Naive thymus-derived CD8-positive, alpha-beta T cell (primary cell): ENCODE data around the gene FOXO6. TPM values are rescaled to one million over a fixed set of nuclear protein-coding genes. Genes with fewer than 3 reads are reported as not detected.
A peak's percentile ranks its signal among the peaks of the same experiment; 100 is the strongest.

Experiments
- ATAC-seq, 2 donors: fragments of 150-1000 bp; cut with Tn5 transposase in 1 of 2; sonication (Bioruptor Pico), chemical (Tn5 transposase) in 1 of 2; 1 replicate in 1 of 2; 2 replicates in 1 of 2; pipeline ENCODE4 v1.10.0; 2021; ENCODE audit warnings: mild to moderate bottlenecking in 2 of 2, moderate library complexity in 2 of 2
- POLR2A ChIA-PET: fragments of 350-600 bp; sonication (Branson Sonifier 250); formaldehyde crosslinking; loops from one replicate; lab custom pipeline; 2021; ENCODE audit warnings: antibody characterized with exemption; lab: Charles Lee
- DNase-seq, 10 donors: peaks; one replicate each; pipeline versions ENCODE4 v3.0.0 to v3.0.0-alpha.2; 2020 to 2022
- H3K27ac Mint-ChIP-seq, 10 donors: one replicate each; pipeline ENCODE4 v1.8.0; 2020 to 2022; ENCODE audit warnings: mild to moderate bottlenecking in 10 of 10, mixed read lengths in 10 of 10, moderate library complexity in 4 of 10, inconsistent platforms in 1 of 10
- H3K27me3 Mint-ChIP-seq, 5 donors: one replicate each; pipeline ENCODE4 v1.8.0; 2021 to 2022; ENCODE audit warnings: mixed read lengths in 5 of 5
- H3K36me3 Mint-ChIP-seq, 3 donors: one replicate each; pipeline ENCODE4 v1.8.0; 2020 to 2022; ENCODE audit warnings: mixed read lengths in 3 of 3, mild to moderate bottlenecking in 2 of 3, inconsistent platforms in 1 of 3
- H3K4me1 Mint-ChIP-seq, 4 donors: one replicate each; pipeline ENCODE4 v1.8.0; 2021 to 2022; ENCODE audit warnings: mixed read lengths in 4 of 4
- H3K4me3 Mint-ChIP-seq, 10 donors: one replicate each; pipeline ENCODE4 v1.8.0; 2020 to 2022; ENCODE audit warnings: mild to moderate bottlenecking in 10 of 10, mixed read lengths in 10 of 10, moderate library complexity in 6 of 10, inconsistent platforms in 1 of 10
- H3K9me3 Mint-ChIP-seq, 9 donors: one replicate each; pipeline ENCODE4 v1.8.0; 2020 to 2022; ENCODE audit warnings: mixed read lengths in 9 of 9, mild to moderate bottlenecking in 3 of 9, inconsistent platforms in 1 of 9, moderate library complexity in 1 of 9
- polyA plus RNA-seq, 3 donors: library from polyadenylated mRNA; unstranded; fragments of 300-500 nt; fragmentation: Illumina TruSeq; gene quantifications; one replicate each; pipeline ENCODE4 v1.2.3, GENCODE V29; 2021
- total RNA-seq, 8 experiments: library from RNA in 2 of 8; stranded (reverse) in 2 of 8; gene quantifications; one replicate each; pipeline ENCODE4 v1.2.3 and lab custom pipeline; 2021 to 2026

Gene FOXO6
- total and polyA plus RNA-seq, 5 experiments from 2014 or later: 0.19 TPM; not detected in 4

- H3K9me3 Mint-ChIP-seq: no peaks in the 10 kb centered on the region
- H3K4me3 Mint-ChIP-seq: no peak overlapping the region
- no peak for DNase-seq
- H3K27me3 Mint-ChIP-seq: peaks cover 18 to 60% (median 41%) of the 10 kb centered on the region in 5 donors
- H3K4me1 Mint-ChIP-seq: peaks cover 0 to under 1% (median 0%) of the 10 kb centered on the region in 4 donors
- no peak for ATAC-seq
- no peaks in the 10 kb centered on the region for H3K36me3 Mint-ChIP-seq
- POLR2A ChIA-PET: no interaction called here
- H3K27ac Mint-ChIP-seq: no peak overlapping the region
Observed at GRCh38 chr1:41374711-41375110, 13.5 kb downstream of the FOXO6 start.

DNA sequence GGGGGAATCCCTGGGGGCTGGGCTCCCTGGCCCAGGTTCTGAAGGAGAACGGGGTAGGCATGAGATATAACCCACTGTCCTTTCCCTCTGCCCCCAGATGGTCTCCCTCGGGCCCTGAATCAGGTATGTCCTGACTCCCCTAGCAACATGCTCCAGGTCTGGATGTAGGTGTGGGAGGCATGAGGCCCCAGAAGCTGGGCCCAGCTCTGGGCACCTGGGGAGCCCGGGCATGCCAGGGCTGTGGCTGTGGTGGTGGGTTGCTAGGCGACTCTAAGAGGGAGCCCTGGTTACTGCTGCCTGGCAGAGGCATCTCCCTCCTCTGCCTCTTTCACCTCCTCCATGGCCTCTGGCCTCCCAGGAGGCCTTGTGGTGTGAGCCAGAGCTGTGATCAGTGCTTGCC is 16.2 kb downstream of the FOXO6 start:
- Mint-ChIP-seq H3K27ac (no peak overlapping the region), H3K36me3 (no peaks in the 10 kb centered on the region), H3K4me3 (no peak overlapping the region), H3K27me3 (peaks cover 23 to 55% (median 34%) of the 10 kb centered on the region in 5 donors), H3K4me1 (peaks cover 0 to 11% (median 6%) of the 10 kb centered on the region in 4 donors), H3K9me3 (no peaks in the 10 kb centered on the region)
- no peak for ATAC-seq
- DNase-seq: no peak
- POLR2A ChIA-PET: no interaction called here

DNA sequence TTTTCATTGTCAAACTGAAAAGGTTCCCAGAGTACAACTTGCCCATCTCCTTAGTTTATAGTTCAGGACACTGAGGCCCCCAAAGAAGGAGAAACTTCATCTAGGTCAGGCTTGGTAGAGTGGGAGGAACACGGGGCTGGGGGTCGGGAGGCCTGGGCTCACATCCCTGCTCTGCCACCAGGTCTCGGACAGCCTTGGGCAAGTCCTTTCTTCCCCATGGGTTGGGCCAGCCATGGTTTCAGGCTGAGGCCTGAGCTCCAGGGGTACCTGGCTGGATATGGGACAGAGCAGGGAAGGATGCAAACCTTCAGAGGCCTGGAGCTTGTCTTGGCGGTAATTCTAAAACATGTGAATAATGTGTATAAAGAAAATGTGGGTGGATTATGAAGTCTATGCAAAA is 17.0 kb downstream of the FOXO6 start:
- H3K27me3 Mint-ChIP-seq: peaks cover 24 to 52% (median 33%) of the 10 kb centered on the region in 5 donors
- no peaks in the 10 kb centered on the region for H3K36me3 Mint-ChIP-seq
- peaks cover 0 to 1% (median 0%) of the 10 kb centered on the region in 9 donors for H3K9me3 Mint-ChIP-seq
- ATAC-seq (no peak), DNase-seq (no peak)
- POLR2A ChIA-PET: no interaction called here
- H3K4me3 Mint-ChIP-seq: no peak overlapping the region
- no peak overlapping the region for H3K27ac Mint-ChIP-seq
- peaks cover 3 to 14% (median 10%) of the 10 kb centered on the region in 4 donors for H3K4me1 Mint-ChIP-seq

GRCh38 chr1:41378999-41379737 is 17.9 kb downstream of the FOXO6 start:
- peaks cover 32 to 52% (median 40%) of the 10 kb centered on the region in 5 donors for H3K27me3 Mint-ChIP-seq

GRCh38 chr1:41379738-41380130 is 18.5 kb downstream of the FOXO6 start:
- POLR2A ChIA-PET: interaction anchor here (1.0 kb wide), 1 partner anchor 17 kb away, joined by 3 read pairs; no protein-coding TSS in a partner anchor
- H3K27ac Mint-ChIP-seq: peak overlapping the region in 1 of 10 donors; percentile 52
- no peaks in the 10 kb centered on the region for H3K36me3 Mint-ChIP-seq
- DNase-seq (no peak), ATAC-seq (no peak)
- H3K9me3 Mint-ChIP-seq: peaks cover 0 to 1% (median 0%) of the 10 kb centered on the region in 9 donors
- H3K4me1 Mint-ChIP-seq: peaks cover 7 to 19% (median 15%) of the 10 kb centered on the region in 4 donors
- peak overlapping the region in 5 of 10 donors; percentile 48 to 82 (median 62) for H3K4me3 Mint-ChIP-seq
- H3K27me3 Mint-ChIP-seq: peaks cover 36 to 56% (median 43%) of the 10 kb centered on the region in 5 donors

More at GRCh38 chr1:41378999-41379737, 17.9 kb downstream of the FOXO6 start:
- H3K27ac Mint-ChIP-seq: no peak overlapping the region
- peak overlapping the region in 1 of 10 donors; percentile 14 for H3K4me3 Mint-ChIP-seq
- POLR2A ChIA-PET: interaction anchor here (1.0 kb wide), 1 partner anchor 17 kb away, joined by 3 read pairs; no protein-coding TSS in a partner anchor
- DNase-seq (no peak), ATAC-seq (no peak)
- H3K4me1 Mint-ChIP-seq: peaks cover 7 to 19% (median 15%) of the 10 kb centered on the region in 4 donors
- H3K9me3 Mint-ChIP-seq: peaks cover 0 to 1% (median 0%) of the 10 kb centered on the region in 9 donors
- H3K36me3 Mint-ChIP-seq: no peaks in the 10 kb centered on the region

- peak overlapping the region; percentile 56 to 85 (median 66) for H3K4me3 Mint-ChIP-seq
- no peaks in the 10 kb centered on the region for H3K36me3 Mint-ChIP-seq
- peaks cover 39 to 60% (median 48%) of the 10 kb centered on the region in 5 donors for H3K27me3 Mint-ChIP-seq
- peak overlapping the region in 1 of 10 donors; percentile 56 for H3K27ac Mint-ChIP-seq
- peaks cover 7 to 19% (median 15%) of the 10 kb centered on the region in 4 donors for H3K4me1 Mint-ChIP-seq
- POLR2A ChIA-PET: no interaction called here
- DNase-seq: no peak
- H3K9me3 Mint-ChIP-seq: peaks cover 0 to 1% (median 0%) of the 10 kb centered on the region in 9 donors
- ATAC-seq: no peak
Observed at GRCh38 chr1:41380195-41380594, 19.0 kb downstream of the FOXO6 start.

GRCh38 chr1:41380979-41381691 is 19.9 kb downstream of the FOXO6 start:
- H3K27ac Mint-ChIP-seq: peak overlapping the region in 4 of 10 donors; percentile 11 to 83 (median 83)

DNA sequence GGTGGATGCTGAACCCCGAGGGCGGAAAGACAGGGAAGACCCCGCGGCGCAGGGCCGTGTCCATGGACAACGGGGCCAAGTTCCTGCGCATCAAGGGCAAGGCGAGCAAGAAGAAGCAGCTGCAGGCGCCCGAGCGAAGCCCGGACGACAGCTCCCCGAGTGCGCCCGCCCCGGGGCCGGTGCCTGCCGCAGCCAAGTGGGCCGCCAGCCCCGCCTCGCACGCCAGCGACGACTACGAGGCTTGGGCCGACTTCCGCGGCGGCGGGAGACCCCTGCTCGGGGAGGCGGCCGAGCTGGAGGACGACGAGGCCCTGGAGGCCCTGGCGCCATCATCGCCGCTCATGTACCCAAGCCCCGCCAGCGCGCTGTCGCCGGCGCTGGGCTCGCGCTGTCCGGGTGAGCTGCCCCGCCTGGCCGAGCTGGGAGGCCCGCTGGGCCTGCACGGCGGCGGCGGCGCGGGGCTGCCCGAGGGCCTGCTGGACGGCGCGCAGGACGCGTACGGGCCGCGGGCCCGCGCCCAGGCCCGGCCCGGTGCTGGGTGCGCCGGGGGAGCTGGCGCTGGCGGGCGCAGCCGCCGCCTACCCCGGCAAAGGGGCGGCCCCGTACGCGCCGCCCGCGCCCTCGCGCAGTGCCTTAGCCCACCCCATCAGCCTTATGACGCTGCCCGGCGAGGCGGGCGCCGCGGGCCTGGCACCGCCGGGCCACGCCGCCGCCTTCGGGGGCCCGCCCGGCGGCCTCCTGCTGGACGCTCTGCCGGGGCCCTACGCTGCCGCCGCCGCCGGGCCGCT is 20.7 kb downstream of the FOXO6 start:
- H3K36me3 Mint-ChIP-seq: no peaks in the 10 kb centered on the region
- DNase-seq: peak in 8 of 10 donors; percentile 29 to 72 (median 42)
- peaks cover 7 to 19% (median 15%) of the 10 kb centered on the region in 4 donors for H3K4me1 Mint-ChIP-seq
- H3K27ac Mint-ChIP-seq: peak overlapping the region in 4 of 10 donors; percentile 11 to 83 (median 83)
- peak; percentile 85 to 86 for ATAC-seq
- peaks cover 40 to 61% (median 48%) of the 10 kb centered on the region in 5 donors for H3K27me3 Mint-ChIP-seq
- H3K9me3 Mint-ChIP-seq: peaks cover 0 to 1% (median 0%) of the 10 kb centered on the region in 9 donors
- H3K4me3 Mint-ChIP-seq: peak overlapping the region; percentile 73 to 90 (median 87)
- POLR2A ChIA-PET: interaction anchor here (0.6 to 1.4 kb wide), 3 partner anchors 9 to 506 kb away, joined by 3 to 7 read pairs (median 4); no protein-coding TSS in a partner anchor

More at GRCh38 chr1:41380979-41381691, 19.9 kb downstream of the FOXO6 start:
- ATAC-seq (peak in 1 of 2 donors; percentile 9), DNase-seq (peak in 6 of 10 donors; percentile 31 to 51 (median 42))
- Mint-ChIP-seq H3K9me3 (peaks cover 0 to 1% (median 0%) of the 10 kb centered on the region in 9 donors), H3K4me1 (peaks cover 7 to 19% (median 15%) of the 10 kb centered on the region in 4 donors), H3K36me3 (no peaks in the 10 kb centered on the region), H3K27me3 (peaks cover 40 to 59% (median 48%) of the 10 kb centered on the region in 5 donors), H3K4me3 (peak overlapping the region; percentile 73 to 90 (median 87))
- POLR2A ChIA-PET: interaction anchor here (0.9 to 1.4 kb wide), 2 partner anchors 9 to 22 kb away, joined by 3 to 4 read pairs; no protein-coding TSS in a partner anchor

DNA sequence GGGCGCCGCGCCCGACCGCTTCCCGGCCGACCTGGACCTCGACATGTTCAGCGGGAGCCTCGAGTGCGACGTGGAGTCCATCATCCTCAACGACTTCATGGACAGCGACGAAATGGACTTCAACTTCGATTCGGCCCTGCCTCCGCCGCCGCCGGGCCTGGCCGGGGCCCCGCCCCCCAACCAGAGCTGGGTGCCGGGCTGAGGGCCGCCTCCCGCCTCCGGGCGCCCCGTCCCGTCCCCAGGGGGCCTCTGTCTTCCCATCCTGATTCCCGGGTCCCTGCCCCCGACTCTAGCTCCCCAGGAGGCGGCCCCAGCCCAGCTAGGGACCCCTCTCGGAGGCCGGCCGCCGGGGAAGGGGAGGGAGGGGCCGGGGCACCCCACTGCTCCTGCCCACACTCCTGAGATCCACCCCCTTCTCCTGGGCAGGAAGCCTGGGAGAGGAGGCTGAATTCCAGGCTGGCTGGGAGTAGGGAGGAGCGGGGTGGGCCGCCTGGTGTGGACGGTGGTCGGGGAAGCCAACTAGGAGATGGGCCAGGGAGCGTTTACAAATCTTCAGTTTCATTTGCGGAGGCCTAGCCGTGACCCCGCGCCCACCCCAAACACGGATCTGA is 21.4 kb downstream of the FOXO6 start:
- Mint-ChIP-seq H3K4me1 (peaks cover 7 to 19% (median 15%) of the 10 kb centered on the region in 4 donors), H3K4me3 (peak overlapping the region; percentile 33 to 86 (median 68)), H3K27me3 (peaks cover 38 to 67% (median 49%) of the 10 kb centered on the region in 5 donors), H3K36me3 (no peaks in the 10 kb centered on the region), H3K27ac (peak overlapping the region in 1 of 10 donors; percentile 33), H3K9me3 (peaks cover 0 to 1% (median 0%) of the 10 kb centered on the region in 9 donors)
- no peak for DNase-seq
- no peak for ATAC-seq
- POLR2A ChIA-PET: interaction anchor here (0.6 to 1.4 kb wide), 3 partner anchors 10 to 506 kb away, joined by 3 to 7 read pairs (median 4); no protein-coding TSS in a partner anchor

- Mint-ChIP-seq H3K4me1 (peaks cover 7 to 19% (median 15%) of the 10 kb centered on the region in 4 donors), H3K9me3 (peaks cover 0 to 1% (median 0%) of the 10 kb centered on the region in 9 donors), H3K27ac (peak overlapping the region in 4 of 10 donors; percentile 61 to 86 (median 80)), H3K4me3 (peak overlapping the region; percentile 61 to 86 (median 76)), H3K36me3 (no peaks in the 10 kb centered on the region), H3K27me3 (peaks cover 40 to 66% (median 51%) of the 10 kb centered on the region in 5 donors)
- DNase-seq: peak in 2 of 10 donors; percentile 20 to 47
- peak; percentile 47 to 56 for ATAC-seq
- POLR2A ChIA-PET: no interaction called here
Observed at GRCh38 chr1:41383094-41383852, 22.0 kb downstream of the FOXO6 start.
